Measurements from ENCODE around the gene USP12. TPM values are rescaled to one million over a fixed set of nuclear protein-coding genes. Genes with fewer than 3 reads are reported as not detected.

USP12 gene
- total RNA-seq, 2 experiments from 2014 or later: 9.9 to 27.6 TPM

GRCh38 chr13:27118428-27119054 is 53.1 kb downstream of the USP12 start:
- intact Hi-C loops (cut with micrococcal nuclease; ENCODE audit: unreplicated experiment): no loop called here
- Histone ChIP-seq H3K9me3 (ENCODE audit: low read length) (0 out of 2 replicates have a peak, but pooled peaks cover 6% of the 10 kb centered on the region), H4K20me1 (ENCODE audit: insufficient read depth, low read length) (peaks cover 6% of the 10 kb centered on the region; the same call in 1 of the 2 replicates), H3K36me3 (ENCODE audit: insufficient read depth, low read length) (peaks cover 24% of the 10 kb centered on the region), H3K4me3 (ENCODE audit: low read depth, low read length, poor library complexity, severe bottlenecking) (no peak overlapping the region), H3K27ac (ENCODE audit: low read depth, low read length, poor library complexity, severe bottlenecking) (no peak overlapping the region), H2AFZ (ENCODE audit: low read length) (no peak overlapping the region), H3K79me2 (ENCODE audit: insufficient read depth, low read depth, low read length) (peaks cover 15% of the 10 kb centered on the region), H3K4me2 (ENCODE audit: low read length) (no peak overlapping the region), H3K9me2 (ENCODE audit: insufficient read depth, low read length) (no peaks in the 10 kb centered on the region), H3K4me1 (ENCODE audit: insufficient read depth, low read length, poor library complexity, severe bottlenecking) (peaks cover 13% of the 10 kb centered on the region)
- BruUV-seq (replicated peaks): no TSS peak
- TF ChIP-seq CTCF (conservative IDR thresholded peaks at IDR 0.05; ENCODE audit: low read length) (no peak), EZH2phosphoT487 (IDR thresholded peaks at IDR 0.05; ENCODE audit: borderline replicate concordance, low read depth, low read length) (no peak)
- ChIA-PET POLR2A (interaction anchor here (0.8 to 1.3 kb wide), 4 partner anchors 8 to 139 kb away, joined by 3 to 6 read pairs (median 4); no protein-coding TSS in a partner anchor), CTCF (ENCODE audit: unreplicated experiment) (interaction anchor here (0.6 kb wide), 1 partner anchor 347 kb away, joined by 3 read pairs; no protein-coding TSS in a partner anchor)
- DNase-seq (ENCODE audit: low spot score): no peak

DNA sequence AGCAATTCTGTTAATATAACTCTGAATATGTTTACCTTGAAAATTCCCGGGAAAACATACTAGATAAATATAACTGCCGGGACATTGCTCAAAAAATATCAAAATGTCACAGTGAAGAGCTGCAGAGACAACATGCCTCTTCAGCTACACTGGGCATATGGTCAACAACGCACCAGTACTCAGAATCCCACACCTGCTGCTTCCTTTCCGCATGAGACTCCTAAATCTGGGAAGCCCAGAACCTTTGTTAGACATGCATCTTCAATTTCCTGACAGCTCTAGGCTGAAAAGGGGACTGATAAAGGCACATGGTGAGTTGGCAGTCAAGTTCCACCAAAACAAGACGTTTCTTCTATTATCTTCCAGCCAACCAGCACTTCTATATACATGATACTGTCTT is 53.7 kb downstream of the USP12 start:
- CTCF ChIA-PET (ENCODE audit: unreplicated experiment): no interaction called here
- TF ChIP-seq EZH2phosphoT487 (IDR thresholded peaks at IDR 0.05; ENCODE audit: borderline replicate concordance, low read depth, low read length) (no peak), CTCF (conservative IDR thresholded peaks at IDR 0.05; ENCODE audit: low read length) (no peak)
- H3K27ac ChIP-seq (ENCODE audit: low read depth, low read length, poor library complexity, severe bottlenecking): no peak overlapping the region
- intact Hi-C loops (cut with micrococcal nuclease; ENCODE audit: unreplicated experiment): no loop called here
- H3K4me3 ChIP-seq (ENCODE audit: low read depth, low read length, poor library complexity, severe bottlenecking): no peak overlapping the region
- H3K79me2 ChIP-seq (ENCODE audit: insufficient read depth, low read depth, low read length): peaks cover 15% of the 10 kb centered on the region
- H3K4me1 ChIP-seq (ENCODE audit: insufficient read depth, low read length, poor library complexity, severe bottlenecking): peaks cover 17% of the 10 kb centered on the region
- no peak for DNase-seq (ENCODE audit: low spot score)
- H3K4me2 ChIP-seq (ENCODE audit: low read length): no peak overlapping the region
- POLR2A ChIA-PET: interaction anchor here (1.3 kb wide), 1 partner anchor 8 kb away, joined by 6 read pairs; no protein-coding TSS in a partner anchor
- no peaks in the 10 kb centered on the region for H3K9me2 ChIP-seq (ENCODE audit: insufficient read depth, low read length)
- no peak overlapping the region for H2AFZ ChIP-seq (ENCODE audit: low read length)
- peaks cover 30% of the 10 kb centered on the region for H3K36me3 ChIP-seq (ENCODE audit: insufficient read depth, low read length)
- peaks cover 6% of the 10 kb centered on the region; the same call in 1 of the 2 replicates for H4K20me1 ChIP-seq (ENCODE audit: insufficient read depth, low read length)
- no TSS peak for BruUV-seq (replicated peaks)
- H3K9me3 ChIP-seq (ENCODE audit: low read length): 0 out of 2 replicates have a peak, but pooled peaks cover under 1% of the 10 kb centered on the region

DNA sequence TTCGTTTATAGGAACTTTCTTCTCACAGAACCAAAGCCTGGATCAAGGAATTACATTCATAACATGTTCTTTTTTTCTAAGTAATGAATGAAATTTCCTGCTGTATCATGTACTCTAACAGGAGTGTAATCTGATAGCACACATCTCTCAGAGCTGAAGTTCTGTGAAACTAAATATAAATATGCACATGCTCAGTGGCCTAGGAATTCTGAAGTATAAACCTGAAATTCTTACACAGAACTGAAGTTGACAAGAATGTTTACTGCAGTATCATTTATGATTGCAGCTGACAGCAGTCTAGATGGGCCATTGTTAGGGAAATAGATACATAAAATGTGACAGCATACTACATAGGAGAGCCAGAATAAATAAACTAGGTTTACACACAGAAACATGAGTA is 54.5 kb downstream of the USP12 start:
- Histone ChIP-seq H4K20me1 (ENCODE audit: insufficient read depth, low read length) (peaks cover 6% of the 10 kb centered on the region; the same call in 1 of the 2 replicates), H3K4me1 (ENCODE audit: insufficient read depth, low read length, poor library complexity, severe bottlenecking) (peaks cover 17% of the 10 kb centered on the region), H2AFZ (ENCODE audit: low read length) (no peak overlapping the region), H3K79me2 (ENCODE audit: insufficient read depth, low read depth, low read length) (peaks cover 15% of the 10 kb centered on the region), H3K9me2 (ENCODE audit: insufficient read depth, low read length) (no peaks in the 10 kb centered on the region), H3K27ac (ENCODE audit: low read depth, low read length, poor library complexity, severe bottlenecking) (no peak overlapping the region), H3K4me3 (ENCODE audit: low read depth, low read length, poor library complexity, severe bottlenecking) (no peak overlapping the region), H3K9me3 (ENCODE audit: low read length) (no peaks in the 10 kb centered on the region), H3K36me3 (ENCODE audit: insufficient read depth, low read length) (peaks cover 28% of the 10 kb centered on the region), H3K4me2 (ENCODE audit: low read length) (no peak overlapping the region)
- no peak for DNase-seq (ENCODE audit: low spot score)
- POLR2A ChIA-PET: no interaction called here
- no TSS peak for BruUV-seq (replicated peaks)
- TF ChIP-seq CTCF (conservative IDR thresholded peaks at IDR 0.05; ENCODE audit: low read length) (no peak), EZH2phosphoT487 (IDR thresholded peaks at IDR 0.05; ENCODE audit: borderline replicate concordance, low read depth, low read length) (no peak)
- CTCF ChIA-PET (ENCODE audit: unreplicated experiment): no interaction called here
- intact Hi-C loops (cut with micrococcal nuclease; ENCODE audit: unreplicated experiment): no loop called here
